Effector CD8-positive, alpha-beta T cell (primary cell): ENCODE measurements around the gene OR4F15.

ENCODE experiments used
- DNase-seq: peaks from one replicate; lab custom pipeline; 2025; lab: John Stamatoyannopoulos, UW

OR4F15 gene

DNA sequence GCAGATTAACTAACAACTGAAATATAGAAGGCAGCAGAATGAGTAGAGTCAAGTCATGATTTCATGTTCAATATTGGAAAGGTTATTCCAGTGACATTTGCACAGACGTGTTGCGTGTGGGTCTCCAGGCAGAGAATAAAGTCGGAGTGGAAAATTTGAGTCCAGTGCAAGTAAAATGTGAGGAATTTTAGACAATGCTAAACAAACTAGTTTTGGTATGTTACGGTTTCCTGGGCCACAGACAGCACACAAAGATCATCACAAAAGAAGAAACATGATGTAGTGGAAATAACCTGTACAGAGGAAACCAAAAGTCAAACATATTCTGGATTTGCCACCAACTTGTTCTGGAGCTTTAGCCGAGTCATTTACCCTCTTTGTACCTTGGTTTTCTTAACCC, 8.3 kb upstream of the OR4F15 start:
- DNase-seq = no peak

DNA sequence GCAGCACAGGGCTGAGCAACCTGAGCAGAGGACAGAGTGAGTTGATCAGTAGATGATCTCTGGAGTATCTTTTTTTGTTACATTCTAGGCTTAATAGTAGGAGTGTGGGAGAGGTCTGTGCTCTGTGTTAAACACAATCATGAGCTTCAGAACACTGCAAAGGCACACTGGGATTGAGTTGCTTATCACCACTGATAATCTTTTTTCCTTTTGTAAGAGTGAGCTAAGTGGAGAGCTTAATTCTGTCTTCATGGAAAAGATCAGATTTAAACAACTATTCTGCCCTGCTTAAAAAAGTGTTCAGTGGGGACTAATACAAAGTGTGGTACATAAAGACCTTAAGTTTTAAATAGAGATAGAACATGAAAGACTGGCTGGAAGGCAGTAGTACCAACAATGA, 7.6 kb upstream of the OR4F15 start:
- no peak for DNase-seq

DNA sequence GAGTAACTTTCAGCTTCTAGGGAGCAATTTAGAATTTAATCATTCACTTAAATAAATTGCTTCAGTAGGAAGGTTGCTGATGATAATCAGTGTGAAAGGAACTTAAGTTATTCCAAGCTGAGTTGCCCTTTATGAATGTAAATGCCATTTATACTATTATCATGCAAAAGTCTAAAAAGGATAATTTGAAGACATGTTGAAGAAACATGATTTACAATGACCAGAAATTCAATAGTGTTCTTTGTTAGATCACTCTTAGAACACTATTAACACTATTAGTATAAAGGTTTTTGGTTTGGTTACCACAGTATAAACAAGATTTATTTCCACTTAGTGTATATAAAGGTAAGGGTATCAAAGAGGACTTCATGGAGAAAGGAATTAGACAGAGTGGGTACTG, 7.1 kb upstream of the OR4F15 start:
- no peak for DNase-seq

DNA sequence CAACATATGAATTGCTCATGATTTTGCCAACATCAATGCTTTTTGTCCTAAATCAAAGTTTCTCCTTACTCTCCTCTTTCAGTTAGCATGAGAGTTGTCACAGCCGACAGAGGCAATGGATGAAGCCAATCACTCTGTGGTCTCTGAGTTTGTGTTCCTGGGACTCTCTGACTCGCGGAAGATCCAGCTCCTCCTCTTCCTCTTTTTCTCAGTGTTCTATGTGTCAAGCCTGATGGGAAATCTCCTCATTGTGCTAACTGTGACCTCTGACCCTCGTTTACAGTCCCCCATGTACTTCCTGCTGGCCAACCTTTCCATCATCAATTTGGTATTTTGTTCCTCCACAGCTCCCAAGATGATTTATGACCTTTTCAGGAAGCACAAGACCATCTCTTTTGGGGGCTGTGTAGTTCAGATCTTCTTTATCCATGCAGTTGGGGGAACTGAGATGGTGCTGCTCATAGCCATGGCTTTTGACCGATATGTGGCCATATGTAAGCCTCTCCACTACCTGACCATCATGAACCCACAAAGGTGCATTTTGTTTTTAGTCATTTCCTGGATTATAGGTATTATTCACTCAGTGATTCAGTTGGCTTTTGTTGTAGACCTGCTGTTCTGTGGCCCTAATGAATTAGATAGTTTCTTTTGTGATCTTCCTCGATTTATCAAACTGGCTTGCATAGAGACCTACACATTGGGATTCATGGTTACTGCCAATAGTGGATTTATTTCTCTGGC, 6.2 kb upstream of the OR4F15 start:
- DNase-seq = no peak

GRCh38 chr15:101807345-101807945, 4.6 kb upstream of the OR4F15 start:
- DNase-seq = no peak

- no peak for DNase-seq
These were observed 3.8 kb upstream of the OR4F15 start for GRCh38 chr15:101808201-101808600.

GRCh38 chr15:101810456-101810855, 1.5 kb upstream of the OR4F15 start:
- no peak for DNase-seq

GRCh38 chr15:101810876-101811275, 1.1 kb upstream of the OR4F15 start:
- no peak for DNase-seq

- no peak for DNase-seq
These were observed 2.0 kb downstream of the OR4F15 start for GRCh38 chr15:101813803-101814534.

DNA sequence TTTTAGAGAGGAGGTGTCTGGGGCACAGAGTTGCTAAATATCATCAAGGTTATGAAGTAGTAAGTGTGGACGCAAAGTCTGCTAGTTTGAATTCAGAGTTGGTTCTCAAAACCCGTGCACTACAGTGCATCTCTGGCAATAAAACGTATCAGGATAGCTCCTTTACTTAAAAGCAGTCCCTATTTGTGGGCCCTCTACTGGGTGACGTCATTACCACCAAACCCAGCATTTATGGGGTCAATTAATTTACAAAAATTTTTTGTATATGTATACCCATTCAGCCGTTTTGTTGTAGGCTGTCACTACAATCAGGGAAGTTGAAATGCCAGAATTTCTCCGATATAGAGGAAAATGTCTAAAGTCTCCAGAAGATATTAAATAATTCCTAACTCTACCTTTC, 8.8 kb downstream of the OR4F15 start:
- DNase-seq = no peak

DNA sequence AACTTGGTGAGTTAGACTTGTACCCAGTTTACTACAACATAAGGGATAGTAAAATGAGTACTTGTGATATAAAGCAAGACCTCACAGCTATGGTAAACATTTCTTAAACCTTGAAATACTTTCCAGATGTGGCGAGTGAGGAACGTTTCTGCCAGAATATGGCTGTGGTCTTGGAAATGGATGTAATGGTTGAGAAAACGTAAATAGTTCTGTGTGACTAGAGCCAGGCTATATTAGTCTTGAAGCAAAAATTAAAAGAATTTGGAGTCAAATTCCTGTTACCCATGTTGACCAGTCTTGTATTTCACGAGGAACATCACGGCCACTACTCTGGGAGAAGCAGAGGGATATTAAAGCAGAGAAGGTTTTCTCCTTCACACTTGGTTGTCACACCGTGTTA, 15.3 kb downstream of the OR4F15 start:
- DNase-seq = no peak

GRCh38 chr15:101828774-101829173, 16.8 kb downstream of the OR4F15 start:
- DNase-seq = no peak

DNA sequence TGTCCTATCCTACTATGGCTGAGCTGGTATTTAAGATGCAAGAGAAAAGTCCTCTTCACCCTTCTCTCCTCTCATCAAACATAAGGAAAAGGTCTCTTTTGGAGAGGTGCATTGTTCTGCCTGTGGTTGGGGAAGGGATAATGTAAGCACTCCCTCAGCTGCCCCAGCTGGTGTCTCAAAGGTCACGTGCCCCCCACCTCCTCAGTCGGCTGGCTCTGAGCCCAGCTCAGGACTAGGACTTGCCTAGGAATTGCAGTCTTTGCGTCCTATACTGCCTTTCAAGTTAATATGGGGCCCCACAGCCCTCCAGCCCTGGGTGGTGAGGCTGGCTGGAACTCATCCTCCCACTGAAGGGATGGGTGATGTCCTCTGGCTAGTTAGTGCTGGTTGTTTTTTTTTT, 29.7 kb downstream of the OR4F15 start:
- no peak for DNase-seq

DNA sequence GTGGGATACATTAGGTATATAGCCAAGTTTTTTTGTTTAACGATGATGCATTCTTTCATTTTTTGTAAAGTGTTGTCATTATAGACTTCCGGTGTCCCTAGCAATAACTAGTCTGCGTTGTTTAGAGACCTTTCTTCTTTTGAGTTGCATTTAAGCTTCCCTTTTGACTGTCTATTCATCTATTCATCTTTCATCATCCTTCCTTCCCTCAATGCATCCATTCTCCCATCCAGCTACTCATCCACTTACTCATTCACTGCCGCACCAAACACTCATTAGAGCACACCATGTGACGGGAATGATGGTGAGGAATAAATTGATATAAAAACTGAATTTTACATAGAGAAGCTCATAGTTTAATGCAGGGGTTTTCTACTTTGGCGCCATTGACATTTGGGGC, 32.9 kb downstream of the OR4F15 start:
- no peak for DNase-seq

GRCh38 chr15:101852356-101852755, 40.4 kb downstream of the OR4F15 start:
- no peak for DNase-seq
